ENCODE data around the gene PRKCE.

GRCh38 chr2:46120792-46121555, 469.5 kb downstream of the PRKCE start:
- TF ChIP-seq CTCF (IDR thresholded peaks at IDR 0.05) = no peak
- TF ChIP-seq POLR2A (IDR thresholded peaks at IDR 0.05) = no peak

Data from body of pancreas (tissue), 4 donors.